HepG2 (cell line): ENCODE measurements around the gene LRRC32. TPM values are rescaled to one million over a fixed set of nuclear protein-coding genes. Genes with fewer than 3 reads are reported as not detected.

ENCODE experiments used
- ATAC-seq: fragments of 200-7000 bp; cut with Tn5 transposase; 3 replicates; pipeline ENCODE4 v1.9.1; 2020; ENCODE audit warnings: mild to moderate bottlenecking, moderate library complexity
- BruUV-seq: library from RNA; stranded (reverse); fragments of 400-500 nt; replicated peaks from 2 replicates; lab custom pipeline; 2021; lab: Mats Ljungman, UMichigan
- CTCF ChIA-PET: fragments of 300-600 bp; formaldehyde crosslinking; extraction: SDS; loops from one replicate; lab custom pipeline; 2021; ENCODE audit warnings: low total read pairs, inconsistent platforms, low intra/inter-chr PET ratio; lab: Yijun Ruan, JAX
- POLR2A ChIA-PET: fragments of 350-600 bp; sonication (Branson Sonifier 250); formaldehyde crosslinking; loops from one replicate; lab custom pipeline; 2020; ENCODE audit warnings: antibody characterized with exemption, inconsistent platforms; lab: Yijun Ruan, JAX
- DNase-seq: peaks from one replicate; pipeline ENCODE4 v3.0.0-alpha.2; 2015; ENCODE audit warnings: low spot score
- FAIRE-seq: peaks from 3 replicates; lab custom pipeline; 2011; peaks lifted over from hg19 to GRCh38; lab: Jason Lieb, UNC
- H2AFZ ChIP-seq: one replicate; pipeline ENCODE4 v1.6.1; 2011; ENCODE audit warnings: low read length, inconsistent platforms
- H3K27ac ChIP-seq: fragments of 300-600 bp; 3 replicates; pipeline ENCODE4 v1.8.0; 2011; ENCODE audit warnings: mixed run types, mild to moderate bottlenecking, mixed read lengths, low read length, inconsistent platforms; ENCODE audit not compliant: insufficient read depth; ENCODE audit errors: extremely low read length
- H3K27me3 ChIP-seq, 2 experiments: fragments of 200-600 bp in 1 of 2; 2 replicates in 1 of 2; 3 replicates in 1 of 2; pipeline versions ENCODE4 v1.6.0 to v1.8.0; 2011; ENCODE audit warnings: low read length in 2 of 2, mild to moderate bottlenecking in 2 of 2, moderate library complexity in 2 of 2, inconsistent platforms in 1 of 2; ENCODE audit not compliant: insufficient read depth in 2 of 2, control insufficient read depth in 1 of 2
- H3K36me3 ChIP-seq, 2 experiments: fragments of 200-600 bp in 1 of 2; replicated peaks in 1 of 2; 2 replicates in 1 of 2; 3 replicates in 1 of 2; pipeline versions ENCODE4 v1.5.1 to v1.8.0; 2011; ENCODE audit warnings: low read length in 2 of 2, inconsistent platforms in 1 of 2; ENCODE audit not compliant: insufficient read depth in 2 of 2, control insufficient read depth in 1 of 2
- H3K4me1 ChIP-seq: 2 replicates; pipeline ENCODE4 v1.5.1; 2012; ENCODE audit warnings: low read length, inconsistent platforms; ENCODE audit not compliant: insufficient read depth
- H3K4me2 ChIP-seq: 2 replicates; pipeline ENCODE4 v1.6.0; 2011; ENCODE audit warnings: low read depth, low read length, inconsistent platforms
- H3K4me3 ChIP-seq, 3 experiments: fragments of 200-600 bp in 1 of 3; sonication (generic), shearing (Covaris generic) in 1 of 3; replicated peaks in 1 of 3; 2 replicates each; pipeline ENCODE4 v1.5.1; 2011 to 2016; ENCODE audit warnings: low read length in 3 of 3, inconsistent platforms in 2 of 3, low read depth in 2 of 3, mild to moderate bottlenecking in 2 of 3, control low read depth in 1 of 3, mixed read lengths in 1 of 3; ENCODE audit not compliant: insufficient read depth in 1 of 3
- H3K79me2 ChIP-seq: one replicate; pipeline ENCODE4 v1.6.1; 2011; ENCODE audit warnings: low read length, inconsistent platforms; ENCODE audit not compliant: insufficient read depth
- H3K9ac ChIP-seq: 2 replicates; pipeline ENCODE4 v1.6.0; 2011; ENCODE audit warnings: mild to moderate bottlenecking, low read depth, low read length, inconsistent platforms; ENCODE audit not compliant: insufficient read depth
- H3K9me3 ChIP-seq: 2 replicates; pipeline ENCODE4 v1.5.1; 2012; ENCODE audit warnings: mild to moderate bottlenecking, low read length
- H4K20me1 ChIP-seq: 2 replicates; pipeline ENCODE4 v1.6.0; 2011; ENCODE audit warnings: inconsistent platforms, mild to moderate bottlenecking, low read length, moderate library complexity; ENCODE audit not compliant: insufficient read depth
- FOXK1 ChIP-seq: sonication (generic); formaldehyde crosslinking; IDR thresholded peaks from 2 replicates; pipeline ENCODE4 v1.4.0; 2020; ENCODE audit warnings: low read depth, missing genetic modification reagents, borderline replicate concordance
- HMG20B ChIP-seq: conservative IDR thresholded peaks from 2 replicates; pipeline ENCODE4 v1.6.1; 2016; ENCODE audit warnings: missing genetic modification reagents, missing compliant biosample characterization
- MBD4 ChIP-seq: IDR thresholded peaks from 2 replicates; pipeline ENCODE4 v1.6.1; 2012; ENCODE audit warnings: low read length, inconsistent platforms, borderline replicate concordance
- PHF21A ChIP-seq: sonication (generic); formaldehyde crosslinking; IDR thresholded peaks from 2 replicates; pipeline ENCODE4 v1.5.0; 2020; ENCODE audit warnings: mild to moderate bottlenecking, missing genetic modification reagents
- PRMT3 ChIP-seq: sonication (generic); formaldehyde crosslinking; IDR thresholded peaks from 2 replicates; pipeline ENCODE4 v1.8.1; 2022; ENCODE audit warnings: low read depth, mild to moderate bottlenecking, moderate library complexity, missing genetic modification reagents, borderline replicate concordance
- SMYD3 ChIP-seq: sonication (generic); formaldehyde crosslinking; IDR thresholded peaks from 2 replicates; pipeline ENCODE4 v1.8.1; 2023; ENCODE audit warnings: mild to moderate bottlenecking, missing genetic modification reagents
- SP4 ChIP-seq: sonication (generic); formaldehyde crosslinking; IDR thresholded peaks from 2 replicates; pipeline ENCODE4 v1.8.1; 2023; ENCODE audit warnings: mild to moderate bottlenecking, missing genetic modification reagents
- SP5 ChIP-seq: IDR thresholded peaks from 2 replicates; pipeline ENCODE4 v1.6.1; 2016; ENCODE audit warnings: low read depth, borderline replicate concordance
- ZKSCAN1 ChIP-seq: fragments of 150-350 bp; IDR thresholded peaks from 2 replicates; pipeline ENCODE4 v1.6.1; 2014; ENCODE audit warnings: low read length
- ZNF333 ChIP-seq: sonication (generic); formaldehyde crosslinking; IDR thresholded peaks from 2 replicates; pipeline ENCODE4 v1.4.0; 2020; ENCODE audit warnings: mild to moderate bottlenecking, missing genetic modification reagents, borderline replicate concordance
- ZNF343 ChIP-seq: sonication (generic); formaldehyde crosslinking; IDR thresholded peaks from 2 replicates; pipeline ENCODE4 v1.4.0; 2020; ENCODE audit warnings: mild to moderate bottlenecking, missing genetic modification reagents
- WGBS: methylation state at CpG from one replicate; pipeline ENCODE4 v1.1.6; 2017; ENCODE audit warnings: low lambda C conversion rate; 5-methylcytosine and 5-hydroxymethylcytosine counted together
- in situ Hi-C: cut with HindIII; loops from 2 replicates; pipeline ENCODE4 v1.10.0; 2017; ENCODE audit warnings: low pct_unique_long_range_greater_than_20kb; ENCODE audit not compliant: extremely low pct_ligation_motif_present
- intact Hi-C: fragments of 100-400 bp; cut with micrococcal nuclease; formaldehyde crosslinking; loops from one replicate; pipeline ENCODE4 v1.10.0; 2022; ENCODE audit not compliant: unreplicated experiment
- polyA plus RNA-seq, 8 experiments: library from polyadenylated mRNA; depleted of rRNA in 3 of 8; stranded (reverse) in 7 of 8; unstranded in 1 of 8; fragments of >200 nt; fragmentation: Illumina TruSeq in 4 of 8; extraction: Trizol in 4 of 8; gene quantifications; 2 replicates each; pipeline versions ENCODE4 v1.2.1 to v1.2.3, GENCODE V29; 2011 to 2016; ENCODE audit warnings: low read depth in 4 of 8, missing spikeins in 1 of 8, mixed read lengths in 1 of 8; ENCODE audit not compliant: insufficient read depth in 1 of 8
- total RNA-seq, 5 experiments: library from RNA; depleted of rRNA; stranded (reverse); fragments of >200 nt; fragmentation: Illumina TruSeq; extraction: Trizol; gene quantifications; 2 replicates each; pipeline ENCODE4 v1.2.3, GENCODE V29; 2016; ENCODE audit warnings: low read depth in 1 of 5
- TF ChIP-seq, protein P1 (sequence below): sonication (generic); formaldehyde crosslinking; IDR thresholded peaks from 2 replicates; pipeline ENCODE4 v1.4.0; 2020; ENCODE audit warnings: missing genetic modification reagents

The LRRC32 gene
- total and polyA plus RNA-seq, 2 of the 13 experiments (the other 11 are each of a cell fraction or from before 2014, with no cell fraction given) = 0.07 TPM; not detected in 1

- no peak for TF ChIP-seq HMG20B (CRISPR knock-in tag)
- TF ChIP-seq, protein P1, sequence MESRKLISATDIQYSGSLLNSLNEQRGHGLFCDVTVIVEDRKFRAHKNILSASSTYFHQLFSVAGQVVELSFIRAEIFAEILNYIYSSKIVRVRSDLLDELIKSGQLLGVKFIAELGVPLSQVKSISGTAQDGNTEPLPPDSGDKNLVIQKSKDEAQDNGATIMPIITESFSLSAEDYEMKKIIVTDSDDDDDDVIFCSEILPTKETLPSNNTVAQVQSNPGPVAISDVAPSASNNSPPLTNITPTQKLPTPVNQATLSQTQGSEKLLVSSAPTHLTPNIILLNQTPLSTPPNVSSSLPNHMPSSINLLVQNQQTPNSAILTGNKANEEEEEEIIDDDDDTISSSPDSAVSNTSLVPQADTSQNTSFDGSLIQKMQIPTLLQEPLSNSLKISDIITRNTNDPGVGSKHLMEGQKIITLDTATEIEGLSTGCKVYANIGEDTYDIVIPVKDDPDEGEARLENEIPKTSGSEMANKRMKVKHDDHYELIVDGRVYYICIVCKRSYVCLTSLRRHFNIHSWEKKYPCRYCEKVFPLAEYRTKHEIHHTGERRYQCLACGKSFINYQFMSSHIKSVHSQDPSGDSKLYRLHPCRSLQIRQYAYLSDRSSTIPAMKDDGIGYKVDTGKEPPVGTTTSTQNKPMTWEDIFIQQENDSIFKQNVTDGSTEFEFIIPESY = no peak
- TF ChIP-seq, all 625 proteins: peak for 0
Observed at GRCh38 chr11:76614471-76615179, 55.9 kb downstream of the LRRC32 start (continued).

DNA sequence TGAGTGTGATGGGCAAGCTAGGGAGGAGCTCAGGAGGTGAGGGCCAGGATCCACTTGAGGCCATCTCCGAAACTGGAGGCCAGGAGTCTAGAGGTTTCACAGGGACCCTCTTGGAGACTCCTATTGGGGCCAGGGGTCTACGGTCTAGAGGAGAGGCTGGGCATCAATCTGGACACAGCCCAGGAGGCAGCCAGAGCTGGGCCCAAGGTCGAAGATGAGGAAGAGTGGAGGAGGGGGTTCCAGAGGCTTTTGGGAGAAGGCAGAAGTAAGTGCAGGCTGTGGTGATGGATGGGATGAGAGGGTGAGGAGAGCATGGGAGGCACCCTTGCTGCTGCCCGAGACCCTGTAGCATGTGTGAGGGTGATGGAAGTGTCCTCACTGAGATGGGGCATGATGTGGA, 56.6 kb downstream of the LRRC32 start:
- Histone ChIP-seq H2AFZ (no peak overlapping the region), H4K20me1 (no peaks in the 10 kb centered on the region), H3K36me3 (no peaks in the 10 kb centered on the region), H3K4me3 (no peak overlapping the region), H3K79me2 (no peaks in the 10 kb centered on the region), H3K27me3 (peaks cover 0 to 17% of the 10 kb centered on the region in 2 experiments; a peak in 2 of 5 replicates), H3K4me1 (no peaks in the 10 kb centered on the region), H3K9me3 (no peaks in the 10 kb centered on the region), H3K4me2 (no peak overlapping the region), H3K27ac (no peak overlapping the region), H3K9ac (no peak overlapping the region)
- WGBS = 1% methylated on average over 4 of the region's 4 CpGs
- no TSS peak for BruUV-seq
- intact Hi-C loops = no loop called here
- ATAC-seq (no peak), DNase-seq (no peak), FAIRE-seq (no peak)
- in situ Hi-C loops = no loop called here
- POLR2A ChIA-PET = no interaction called here
- CTCF ChIA-PET = no interaction called here
- TF ChIP-seq PHF21A (CRISPR knock-in tag) = no peak
- TF ChIP-seq SP5 = no peak
- TF ChIP-seq ZKSCAN1 = no peak
- TF ChIP-seq PRMT3 (CRISPR knock-in tag) = no peak
- no peak for TF ChIP-seq SP4
- no peak for TF ChIP-seq ZNF343
- TF ChIP-seq SMYD3 (CRISPR knock-in tag) = no peak
- no peak for TF ChIP-seq MBD4
- TF ChIP-seq ZNF333 (CRISPR knock-in tag) = no peak
- TF ChIP-seq FOXK1 = no peak
